ENCODE results near the gene FAM120A.

FAM120A gene

DNA sequence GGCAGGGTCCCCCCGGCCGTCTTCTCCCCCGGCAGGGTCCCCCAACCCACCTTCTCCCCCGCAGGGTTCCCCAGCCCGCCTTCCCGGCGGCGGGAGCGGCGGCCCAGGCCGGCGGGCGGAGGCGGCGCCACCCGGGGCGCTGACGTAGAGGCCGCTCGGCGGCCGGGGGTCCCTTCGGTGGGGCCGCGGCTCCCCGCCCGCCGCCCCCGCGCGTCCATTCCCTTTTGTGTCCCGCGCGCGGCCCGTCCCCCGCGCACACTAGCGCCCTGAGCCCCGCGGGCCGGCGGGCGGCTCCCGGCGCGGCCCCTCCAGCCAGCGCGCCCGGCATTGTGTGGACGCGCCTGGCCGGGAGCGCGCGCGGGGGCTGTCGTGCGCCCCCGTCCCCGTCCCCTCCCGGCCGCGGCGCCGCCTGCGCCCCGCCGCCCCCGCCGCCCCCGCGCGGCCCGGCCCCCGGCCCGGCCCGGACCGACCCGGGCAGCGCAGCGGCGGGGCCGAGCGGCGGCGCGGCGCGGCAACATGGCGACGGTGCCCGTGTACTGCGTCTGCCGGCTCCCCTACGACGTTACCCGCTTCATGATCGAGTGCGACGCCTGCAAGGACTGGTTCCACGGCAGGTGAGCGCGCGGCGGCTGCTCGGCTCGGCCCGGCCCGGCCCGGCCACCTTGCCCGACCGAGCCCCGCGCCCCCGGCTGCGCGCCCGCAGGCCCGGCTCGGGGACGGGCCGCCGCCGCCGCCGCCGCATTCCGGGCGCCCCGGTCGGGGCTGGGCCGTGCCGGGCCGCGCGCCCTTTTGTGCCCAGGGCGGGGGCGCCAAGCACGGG, 125.0 kb downstream of the FAM120A start, which contains the start of gene PHF2:
PHF2 (plus strand) TSS at position 327 of the 820 bp plus-strand sequence; CDS start at position 517, 190 bp downstream.
- H3K4me3 ChIP-seq (ENCODE audit: low read depth, low read length): peak within 1 kb of the TSS; percentile 56

DNA sequence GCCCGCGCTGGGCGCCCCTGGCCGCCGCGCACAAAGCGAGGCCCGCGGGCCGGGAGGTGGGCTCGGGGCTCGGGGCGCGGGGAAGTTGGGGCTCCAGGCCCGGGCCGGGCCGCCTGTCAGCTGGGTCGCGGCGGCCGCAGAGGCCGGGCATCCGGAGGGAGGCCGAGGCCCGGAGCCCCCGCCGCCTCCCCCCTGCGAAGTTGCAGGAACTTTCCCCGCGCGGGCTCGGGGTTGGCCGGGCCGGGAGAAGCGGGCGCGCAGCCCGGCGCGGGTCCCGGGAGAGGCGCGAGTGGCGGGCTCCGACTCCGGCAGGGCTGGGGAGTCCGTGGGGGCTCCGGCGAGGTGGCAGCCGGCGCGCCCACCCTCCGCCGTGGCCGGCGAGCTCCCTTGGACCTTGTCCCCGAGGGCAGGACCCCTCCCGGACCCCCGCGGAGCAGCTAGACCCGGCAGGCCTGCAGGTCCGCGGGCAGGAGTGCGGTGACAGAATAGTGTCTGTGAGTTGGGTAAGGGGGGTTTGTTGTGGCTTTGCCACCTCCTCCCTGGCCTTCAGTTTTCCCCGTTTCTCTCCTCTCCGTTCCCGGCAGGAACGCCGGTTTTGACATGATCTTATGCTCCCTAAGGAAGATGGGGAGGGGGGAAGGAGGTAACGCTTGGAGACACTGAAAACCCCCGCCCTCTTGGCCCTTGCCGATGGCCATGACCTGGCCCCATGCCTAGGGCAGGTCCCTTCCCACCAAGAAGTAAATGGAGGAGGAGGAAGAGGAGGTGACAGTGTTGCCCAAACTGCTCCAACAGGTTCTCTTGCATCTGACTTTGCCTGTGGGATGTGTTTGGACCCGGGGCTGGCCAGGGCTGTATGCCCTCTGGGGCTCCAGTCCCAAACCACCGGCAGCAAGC, 125.8 kb downstream of the FAM120A start:
- H3K4me3 ChIP-seq (ENCODE audit: low read depth, low read length): peak overlapping the region; percentile 43

DNA sequence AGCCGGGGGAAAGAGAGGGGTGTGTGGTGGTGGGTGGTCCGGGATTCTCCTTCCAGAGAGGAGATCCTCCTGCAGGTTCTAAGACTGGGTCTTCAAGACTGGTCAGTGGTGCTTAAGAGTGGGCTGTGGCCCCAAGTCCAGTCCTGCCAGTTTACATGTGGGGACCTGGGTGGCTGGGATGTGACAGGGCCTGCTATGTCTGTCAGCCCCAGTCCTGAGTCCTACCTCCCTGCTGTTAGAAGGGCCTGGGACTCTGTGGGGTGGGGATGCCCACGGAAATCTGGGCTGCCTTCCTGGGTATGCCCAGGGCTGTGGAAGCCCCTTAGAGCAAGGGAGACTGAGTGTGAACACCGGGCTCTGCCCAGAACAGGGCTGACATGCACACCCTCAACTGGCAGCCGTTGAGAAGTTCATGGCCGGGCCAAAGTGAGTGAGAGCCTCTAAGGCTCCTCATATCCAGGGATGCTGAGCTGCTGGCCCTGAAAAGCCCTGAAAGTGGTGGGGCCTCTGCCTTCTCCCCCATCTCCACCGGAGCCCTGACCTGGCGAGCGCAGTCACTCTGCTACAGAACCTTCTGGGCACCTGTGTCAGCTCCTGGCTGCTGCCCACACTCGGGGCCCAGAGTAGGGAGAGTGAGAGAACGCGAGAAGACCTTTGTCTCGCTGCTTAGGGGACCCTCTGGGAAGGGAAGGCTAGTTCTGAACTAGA, 126.6 kb downstream of the FAM120A start:
- H3K4me3 ChIP-seq (ENCODE audit: low read depth, low read length): peak overlapping the region; percentile 43

- H3K4me3 ChIP-seq (ENCODE audit: low read depth, low read length): no peak overlapping the region
These were observed 127.4 kb downstream of the FAM120A start for GRCh38 chr9:93578844-93579243.

- no peak overlapping the region for H3K4me3 ChIP-seq (ENCODE audit: low read depth, low read length)
These were observed 128.4 kb downstream of the FAM120A start for GRCh38 chr9:93579711-93580516.

GRCh38 chr9:93580654-93581380, 129.3 kb downstream of the FAM120A start:
- no peak overlapping the region for H3K4me3 ChIP-seq (ENCODE audit: low read depth, low read length)

DNA sequence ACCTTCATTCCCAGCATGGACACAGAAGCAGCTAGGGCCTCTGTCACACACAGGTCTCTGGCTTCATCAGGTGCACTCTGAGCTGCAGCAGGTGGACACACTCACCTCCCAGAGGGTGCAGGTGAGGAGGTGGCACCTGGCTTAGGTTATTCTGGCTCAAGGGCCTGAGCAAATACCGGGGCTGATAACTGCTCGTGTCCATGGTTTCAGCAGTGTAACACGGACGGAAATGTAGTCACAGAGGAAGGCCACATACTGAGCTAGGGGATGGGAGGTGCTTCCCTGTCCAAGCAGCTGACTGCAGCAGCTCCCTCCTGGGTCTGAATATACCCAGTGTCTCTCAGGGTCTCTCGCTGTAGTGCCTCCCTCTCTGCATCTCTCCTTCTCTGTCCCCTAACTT, 130.6 kb downstream of the FAM120A start:
- H3K4me3 ChIP-seq (ENCODE audit: low read depth, low read length): no peak overlapping the region

GRCh38 chr9:93582550-93582949, 131.1 kb downstream of the FAM120A start:
- no peak overlapping the region for H3K4me3 ChIP-seq (ENCODE audit: low read depth, low read length)

DNA sequence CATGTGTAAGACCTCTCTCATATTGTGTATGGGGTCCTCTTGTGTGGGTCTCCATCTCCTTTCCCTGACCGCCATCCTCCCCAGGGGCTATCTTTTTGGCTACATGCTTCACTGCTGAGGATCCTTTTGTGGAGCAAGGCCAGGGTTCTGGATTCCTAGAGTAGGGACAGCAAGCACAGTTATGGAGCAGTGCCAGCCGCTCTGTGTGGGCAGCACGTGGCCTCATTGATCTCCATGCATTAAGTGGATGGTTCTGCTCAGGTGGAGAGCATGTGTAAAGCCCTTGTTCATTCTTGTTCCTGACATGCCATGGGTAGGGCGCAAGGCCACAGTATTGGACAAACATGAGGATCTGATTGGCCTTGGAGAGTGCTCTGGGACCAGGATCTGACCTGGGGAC, 133.8 kb downstream of the FAM120A start:
- H3K4me3 ChIP-seq (ENCODE audit: low read depth, low read length): no peak overlapping the region

DNA sequence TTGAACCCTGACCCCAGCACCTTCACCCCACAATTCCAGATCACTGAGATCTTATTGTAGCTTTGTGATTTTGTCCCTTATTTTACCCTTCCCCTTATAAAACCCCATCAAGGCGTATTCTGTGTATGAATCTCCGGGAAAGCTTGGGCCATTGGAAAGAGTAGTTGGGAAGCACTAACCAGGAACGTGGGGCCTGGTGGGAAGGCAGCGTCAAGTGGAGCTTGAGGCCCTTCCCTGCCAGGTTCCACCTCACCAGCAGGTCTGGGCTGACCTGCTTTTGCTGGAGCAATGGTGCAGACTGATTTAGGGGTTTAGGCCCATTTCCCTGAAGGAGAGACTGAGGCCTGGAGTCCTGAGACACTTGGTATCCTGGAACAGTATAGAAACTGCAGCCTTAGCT, 134.2 kb downstream of the FAM120A start:
- H3K4me3 ChIP-seq (ENCODE audit: low read depth, low read length): no peak overlapping the region

DNA sequence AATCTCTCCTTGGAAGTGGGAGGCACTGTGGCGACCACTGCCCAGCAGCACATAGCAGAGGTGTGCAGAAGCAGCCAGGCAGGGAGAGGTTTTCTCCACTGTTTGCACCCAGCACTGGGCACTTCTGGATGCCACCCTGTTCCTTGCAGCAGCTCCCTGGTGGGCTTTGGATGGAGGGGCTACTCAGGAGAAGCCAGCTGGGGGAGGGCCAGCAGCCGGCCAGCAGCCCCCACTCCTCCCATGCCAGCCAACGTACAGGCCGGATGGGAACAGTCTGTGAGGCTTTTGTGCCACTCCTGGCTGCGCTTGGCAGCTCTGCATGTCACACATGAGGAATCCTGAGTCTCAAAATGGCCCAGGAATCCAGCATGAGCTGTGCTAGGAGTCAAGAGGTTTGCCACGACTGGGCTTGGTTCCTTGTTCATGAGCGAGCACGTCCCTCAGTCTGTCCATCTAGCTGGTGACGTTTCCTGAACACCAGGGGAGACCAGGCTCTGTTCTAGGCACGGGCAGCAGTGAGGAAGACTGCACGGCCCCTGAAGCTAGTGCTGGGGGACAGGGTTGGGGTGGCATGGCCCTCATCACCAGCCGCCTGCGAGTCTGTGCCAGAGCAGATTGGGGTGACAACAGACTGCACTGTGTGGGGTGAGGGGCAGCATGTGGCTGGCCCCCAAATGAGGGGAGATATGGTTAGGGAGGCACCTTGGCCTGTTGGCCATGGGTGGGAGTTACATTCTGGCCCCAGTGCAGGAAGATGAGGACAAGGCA, 135.0 kb downstream of the FAM120A start:
- no peak overlapping the region for H3K4me3 ChIP-seq (ENCODE audit: low read depth, low read length)

DNA sequence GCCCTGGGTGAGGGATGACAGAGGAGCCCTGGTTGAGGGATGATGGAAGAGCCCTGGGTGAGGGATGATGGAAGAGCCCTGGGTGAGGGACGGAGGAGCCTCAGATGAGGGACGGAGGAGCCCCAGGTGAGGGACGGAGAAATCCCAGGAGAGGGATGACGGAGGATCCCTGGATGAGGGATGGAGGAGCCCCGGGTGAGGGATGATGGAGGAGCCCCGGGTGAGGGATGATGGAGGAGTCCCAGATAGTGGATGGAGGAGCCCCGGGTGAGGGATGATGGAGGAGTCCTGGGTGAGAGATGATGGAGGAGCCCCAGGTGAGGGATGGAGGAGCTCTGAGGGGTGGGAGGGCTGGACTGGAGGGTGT, 135.8 kb downstream of the FAM120A start:
- no peak overlapping the region for H3K4me3 ChIP-seq (ENCODE audit: low read depth, low read length)

- H3K4me3 ChIP-seq (ENCODE audit: low read depth, low read length): no peak overlapping the region
These were observed 136.3 kb downstream of the FAM120A start for GRCh38 chr9:93587651-93588347.

DNA sequence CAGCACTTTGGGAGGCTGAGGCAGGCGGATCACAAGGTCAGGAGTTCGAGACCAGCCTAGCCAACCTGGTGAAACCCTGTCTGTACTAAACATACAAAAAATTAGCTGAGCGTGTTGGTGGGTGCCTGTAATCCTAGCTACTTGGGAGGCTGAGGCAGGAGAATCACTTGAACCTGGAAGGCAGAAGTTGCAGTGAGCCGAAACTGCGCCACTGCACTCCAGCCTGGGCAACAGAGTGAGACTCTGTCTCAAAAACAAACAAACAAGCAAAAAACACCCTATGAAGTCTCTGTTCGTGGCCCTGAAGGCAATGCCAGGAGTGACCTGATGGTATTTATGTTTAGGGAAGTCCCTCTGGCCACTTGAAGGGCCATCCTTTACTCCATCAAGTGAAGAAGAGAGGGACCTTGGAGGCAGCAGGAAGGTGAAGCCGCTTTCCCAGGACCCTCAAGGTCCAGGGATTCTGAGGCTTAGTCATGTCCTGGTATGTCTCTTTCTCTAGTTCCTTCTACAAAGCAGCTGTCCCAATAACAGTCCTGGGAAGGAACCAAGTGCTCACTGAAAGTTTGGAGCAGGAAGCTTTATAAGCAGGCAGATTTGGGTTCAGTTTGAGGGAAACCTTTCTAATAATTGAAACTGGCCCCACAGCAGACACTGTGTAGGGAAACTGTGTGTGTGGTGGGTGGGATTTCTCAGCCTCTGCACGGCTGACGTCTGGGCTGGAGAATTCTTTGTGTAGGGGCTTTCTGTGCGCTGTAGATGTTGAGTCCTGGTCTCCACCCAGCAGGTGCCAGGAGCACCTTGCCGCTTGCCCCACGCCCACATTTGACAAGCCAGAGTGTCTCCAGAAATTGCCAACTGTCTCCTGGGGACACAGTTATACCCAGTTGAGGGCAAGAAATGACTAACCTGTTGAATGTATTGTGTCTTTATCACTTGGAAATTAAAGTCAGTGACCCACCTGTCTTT, 137.4 kb downstream of the FAM120A start:
- no peak overlapping the region for H3K4me3 ChIP-seq (ENCODE audit: low read depth, low read length)

DNA sequence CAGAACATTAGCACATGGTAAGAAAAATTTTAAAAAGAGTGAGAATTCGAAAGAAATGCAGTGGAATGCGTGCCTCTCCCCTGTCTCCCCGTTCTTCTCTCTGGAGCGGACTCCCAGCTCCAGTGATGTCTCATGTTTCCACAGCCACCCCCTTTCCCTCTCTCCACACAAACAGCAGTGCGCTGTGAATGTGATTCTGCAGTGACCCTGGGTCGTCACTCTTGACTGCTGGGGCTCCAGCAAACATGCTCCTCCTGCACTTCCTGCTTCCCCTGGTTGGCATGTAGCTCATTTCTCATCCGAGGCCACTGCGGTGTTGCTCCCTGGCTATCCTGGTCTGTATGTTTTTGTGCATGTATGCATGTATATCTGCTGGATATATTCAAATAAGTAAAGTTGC, 138.2 kb downstream of the FAM120A start:
- H3K4me3 ChIP-seq (ENCODE audit: low read depth, low read length): no peak overlapping the region

DNA sequence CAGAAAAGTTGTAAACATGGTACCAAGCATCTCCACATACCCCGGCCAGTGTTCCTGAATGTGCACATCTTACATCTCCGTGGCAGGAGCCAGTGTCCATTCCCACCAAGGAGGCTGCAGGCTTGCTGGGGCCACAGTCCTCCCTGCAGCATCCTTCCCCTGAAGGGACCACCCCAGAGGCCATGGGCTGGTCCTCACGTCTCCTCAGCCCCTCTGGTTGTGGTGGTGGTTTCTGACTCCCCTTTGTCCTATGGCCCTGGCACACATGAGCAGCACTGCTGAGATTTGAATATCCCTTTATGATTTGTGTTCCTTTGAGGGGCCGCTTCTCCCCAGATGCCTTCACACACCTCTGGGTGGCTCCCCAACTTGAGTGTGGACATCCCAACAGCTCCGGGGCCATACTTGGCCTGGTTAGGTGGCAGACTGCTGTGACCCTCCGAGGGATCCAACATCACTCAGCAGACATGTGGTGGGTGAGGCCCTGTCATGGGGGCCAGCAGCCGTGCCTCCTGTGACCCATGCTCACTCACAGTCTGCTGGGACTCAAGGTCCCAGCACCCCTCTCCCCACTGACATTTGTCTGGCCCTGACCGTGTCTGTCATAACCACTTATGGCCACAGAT, 139.2 kb downstream of the FAM120A start:
- H3K4me3 ChIP-seq (ENCODE audit: low read depth, low read length): no peak overlapping the region
